Bronchial epithelial cell (primary cell): ENCODE results near the gene KASH5. TPM values are rescaled to one million over a fixed set of nuclear protein-coding genes. Genes with fewer than 3 reads are reported as not detected.

Source experiments
- DNase-seq: peaks from one replicate; pipeline ENCODE4 v3.0.0-alpha.2; 2010; ENCODE audit warnings: low read depth
- FAIRE-seq: peaks from 2 replicates; lab custom pipeline; 2011; peaks lifted over from hg19 to GRCh38; lab: Jason Lieb, UNC
- H3K27me3 ChIP-seq: 2 replicates; pipeline ENCODE4 v1.5.1; 2011; ENCODE audit warnings: low read length; ENCODE audit not compliant: control insufficient read depth, insufficient read depth
- H3K36me3 ChIP-seq: 2 replicates; pipeline ENCODE4 v1.5.1; 2011; ENCODE audit warnings: low read length; ENCODE audit not compliant: control insufficient read depth, insufficient read depth
- H3K4me3 ChIP-seq: 2 replicates; pipeline ENCODE4 v1.5.1; 2011; ENCODE audit warnings: mild to moderate bottlenecking, low read depth, low read length, control low read depth
- CTCF ChIP-seq: IDR thresholded peaks from 2 replicates; pipeline ENCODE4 v1.5.1; 2011; ENCODE audit warnings: mild to moderate bottlenecking, moderate library complexity, low read length, control low read depth, inconsistent platforms; ENCODE audit not compliant: insufficient read depth, severe bottlenecking
- total RNA-seq: library from RNA; depleted of rRNA; stranded (reverse); fragments of >200 nt; gene quantifications from 2 replicates; pipeline ENCODE4 v1.2.1, GENCODE V29; 2014

KASH5 gene
- total RNA-seq, 1 donor from 2014 or later: not detected

GRCh38 chr19:49378512-49378911, 9.5 kb upstream of the KASH5 start:
- no peak for TF ChIP-seq CTCF
- no peak for FAIRE-seq
- no peak overlapping the region for H3K4me3 ChIP-seq
- DNase-seq: no peak
- no peaks in the 10 kb centered on the region for H3K36me3 ChIP-seq
- H3K27me3 ChIP-seq: no peaks in the 10 kb centered on the region

DNA sequence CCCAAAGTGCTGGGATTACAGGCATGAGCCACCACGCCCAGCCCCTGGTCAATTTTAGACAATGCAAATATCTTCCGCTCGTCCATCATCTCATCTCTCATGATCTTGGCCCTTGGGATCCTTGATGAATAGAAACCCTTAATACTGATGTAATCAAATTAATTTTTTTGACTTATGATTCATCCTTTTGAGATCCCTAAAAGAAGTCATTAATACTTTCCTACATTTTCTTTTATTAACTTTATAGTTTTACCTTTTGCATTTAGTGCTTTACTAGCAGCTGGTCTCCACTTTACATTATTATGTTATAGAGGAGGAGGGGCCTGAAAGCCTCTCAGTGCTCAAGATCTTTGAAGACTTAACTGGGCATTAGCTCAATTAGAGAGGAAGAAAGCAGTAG, 7.7 kb upstream of the KASH5 start:
- no peak for TF ChIP-seq CTCF
- DNase-seq (no peak), FAIRE-seq (no peak)
- H3K36me3 ChIP-seq: no peaks in the 10 kb centered on the region
- H3K4me3 ChIP-seq: no peak overlapping the region
- H3K27me3 ChIP-seq: no peaks in the 10 kb centered on the region

GRCh38 chr19:49382639-49383038, 5.4 kb upstream of the KASH5 start:
- FAIRE-seq: no peak
- Histone ChIP-seq H3K36me3 (no peaks in the 10 kb centered on the region), H3K27me3 (no peaks in the 10 kb centered on the region), H3K4me3 (no peak overlapping the region)
- TF ChIP-seq CTCF: no peak
- no peak for DNase-seq

- DNase-seq (no peak), FAIRE-seq (no peak)
- H3K36me3 ChIP-seq: no peaks in the 10 kb centered on the region
- no peak overlapping the region for H3K4me3 ChIP-seq
- no peak for TF ChIP-seq CTCF
- no peaks in the 10 kb centered on the region for H3K27me3 ChIP-seq
These were observed 4.5 kb upstream of the KASH5 start for GRCh38 chr19:49383599-49383998.

- Histone ChIP-seq H3K4me3 (no peak overlapping the region), H3K27me3 (no peaks in the 10 kb centered on the region), H3K36me3 (no peaks in the 10 kb centered on the region)
- no peak for FAIRE-seq
- no peak for TF ChIP-seq CTCF
- DNase-seq: no peak
These were observed 1.4 kb downstream of the KASH5 start for GRCh38 chr19:49389406-49389805.
